ENCODE data around the gene MAGIX. TPM values are rescaled to one million over a fixed set of nuclear protein-coding genes. Genes with fewer than 3 reads are reported as not detected.

Gene MAGIX
- total RNA-seq, 1 experiment from 2014 or later = 0.48 TPM

- no peak for DNase-seq (ENCODE audit: low spot score)
Observed at GRCh38 chrX:49183701-49184281, 21.2 kb downstream of the MAGIX start.

- peak; percentile 71 for DNase-seq (ENCODE audit: low spot score)
Observed at GRCh38 chrX:49184294-49185281, 22.0 kb downstream of the MAGIX start.

- no peak for DNase-seq (ENCODE audit: low spot score)
Observed at GRCh38 chrX:49186125-49187027, 23.8 kb downstream of the MAGIX start, which contains the start of gene PRICKLE3. Gene PRICKLE3 (minus strand): TSS chrX:49186373. CDS start chrX:49186297, 76 bp downstream.

GRCh38 chrX:49187028-49187394 is 24.5 kb downstream of the MAGIX start:
- DNase-seq (ENCODE audit: low spot score) = no peak

GRCh38 chrX:49187526-49187925 is 25.0 kb downstream of the MAGIX start:
- DNase-seq (ENCODE audit: low spot score) = no peak

- no peak for DNase-seq (ENCODE audit: low spot score)
Observed at GRCh38 chrX:49188468-49189076, 26.0 kb downstream of the MAGIX start.

GRCh38 chrX:49189606-49190005 is 27.0 kb downstream of the MAGIX start:
- no peak for DNase-seq (ENCODE audit: low spot score)

GRCh38 chrX:49190821-49191573 is 28.4 kb downstream of the MAGIX start:
- DNase-seq (ENCODE audit: low spot score) = peak; percentile 99

GRCh38 chrX:49191574-49192011 is 29.0 kb downstream of the MAGIX start:
- no peak for DNase-seq (ENCODE audit: low spot score)

GRCh38 chrX:49192722-49193328 is 30.3 kb downstream of the MAGIX start:
- DNase-seq (ENCODE audit: low spot score) = no peak

GRCh38 chrX:49193542-49193964 is 31.0 kb downstream of the MAGIX start:
- no peak for DNase-seq (ENCODE audit: low spot score)

- DNase-seq (ENCODE audit: low spot score) = no peak
Observed at GRCh38 chrX:49197543-49198087, 35.1 kb downstream of the MAGIX start.

- DNase-seq (ENCODE audit: low spot score) = no peak
Observed at GRCh38 chrX:49198540-49199314, 36.2 kb downstream of the MAGIX start.

GRCh38 chrX:49199315-49199595 is 36.7 kb downstream of the MAGIX start:
- DNase-seq (ENCODE audit: low spot score) = no peak

GRCh38 chrX:49199906-49200771 is 37.6 kb downstream of the MAGIX start, which contains the start of gene SYP:
Gene SYP (minus strand): TSS chrX:49200193. CDS start chrX:49200186, 7 bp downstream.
- peak; percentile 80 for DNase-seq (ENCODE audit: low spot score)

GRCh38 chrX:49202022-49202421 is 39.5 kb downstream of the MAGIX start:
- DNase-seq (ENCODE audit: low spot score) = no peak

GRCh38 chrX:49203536-49203935 is 41.0 kb downstream of the MAGIX start:
- DNase-seq (ENCODE audit: low spot score) = no peak

- no peak for DNase-seq (ENCODE audit: low spot score)
Observed at GRCh38 chrX:49204017-49204416, 41.5 kb downstream of the MAGIX start.

Data from H4 (cell line).